GM23338 (cell line): ENCODE results near the gene FHIT. TPM values are rescaled to one million over a fixed set of nuclear protein-coding genes. Genes with fewer than 3 reads are reported as not detected.

Source experiments
- ATAC-seq: fragments of 200-7000 bp; cut with Tn5 transposase; 3 replicates; pipeline ENCODE4 v1.9.1; 2020
- DNase-seq: peaks from one replicate; pipeline ENCODE4 v3.0.0-alpha.2; 2015; ENCODE audit warnings: low spot score
- H2AFZ ChIP-seq: fragments of 200-600 bp; sonication (generic); 2 replicates; pipeline ENCODE4 v1.8.0; 2016; ENCODE audit warnings: antibody characterized with exemption, mild to moderate bottlenecking, moderate library complexity
- H3F3A ChIP-seq: fragments of 200-600 bp; sonication (generic); replicated peaks from 2 replicates; pipeline ENCODE4 v1.8.0; 2017; ENCODE audit warnings: antibody characterized with exemption, mixed run types, low read depth
- H3K27ac ChIP-seq: fragments of 200-600 bp; sonication (generic); 2 replicates; pipeline ENCODE4 v1.6.1; 2016; ENCODE audit warnings: low read depth
- H3K27me3 ChIP-seq: fragments of 200-600 bp; sonication (generic); 2 replicates; pipeline ENCODE4 v1.8.0; 2016; ENCODE audit warnings: mild to moderate bottlenecking, mixed run types, moderate library complexity; ENCODE audit not compliant: insufficient read depth
- H3K36me3 ChIP-seq: fragments of 200-600 bp; sonication (generic); 2 replicates; pipeline ENCODE4 v1.8.0; 2016; ENCODE audit warnings: mild to moderate bottlenecking; ENCODE audit not compliant: insufficient read depth
- H3K4me1 ChIP-seq: fragments of 200-600 bp; sonication (generic); 2 replicates; pipeline ENCODE4 v1.8.0; 2016; ENCODE audit warnings: mild to moderate bottlenecking, moderate library complexity; ENCODE audit not compliant: insufficient read depth
- H3K4me2 ChIP-seq: fragments of 200-600 bp; sonication (generic); 2 replicates; pipeline ENCODE4 v1.7.1; 2017; ENCODE audit warnings: mixed run types
- H3K4me3 ChIP-seq: fragments of 200-600 bp; sonication (generic); 2 replicates; pipeline ENCODE4 v1.6.1; 2016; ENCODE audit warnings: mixed run types
- H3K79me2 ChIP-seq: fragments of 200-600 bp; sonication (generic); replicated peaks from 2 replicates; pipeline ENCODE4 v1.8.0; 2017; ENCODE audit warnings: mild to moderate bottlenecking; ENCODE audit not compliant: insufficient read depth
- H3K9me2 ChIP-seq: fragments of 200-600 bp; sonication (generic); 2 replicates; pipeline ENCODE4 v1.8.0; 2017; ENCODE audit not compliant: insufficient read depth
- H4K20me1 ChIP-seq: fragments of 200-600 bp; sonication (generic); replicated peaks from 2 replicates; pipeline ENCODE4 v1.8.0; 2017; ENCODE audit warnings: mild to moderate bottlenecking; ENCODE audit not compliant: insufficient read depth
- H3K27ac Mint-ChIP-seq: 2 replicates; pipeline ENCODE4 v1.8.0; 2020; ENCODE audit warnings: inconsistent platforms, mild to moderate bottlenecking, moderate library complexity, mixed read lengths
- H3K27me3 Mint-ChIP-seq: 3 replicates; pipeline ENCODE4 v1.8.0; 2022; ENCODE audit warnings: low read depth, mild to moderate bottlenecking, moderate library complexity, mixed read lengths, inconsistent platforms; ENCODE audit not compliant: insufficient read depth, poor library complexity
- H3K36me3 Mint-ChIP-seq: 3 replicates; pipeline ENCODE4 v1.8.0; 2021; ENCODE audit warnings: low read depth, mild to moderate bottlenecking, inconsistent platforms, moderate library complexity, mixed read lengths
- H3K4me1 Mint-ChIP-seq: 3 replicates; pipeline ENCODE4 v1.8.0; 2020; ENCODE audit warnings: mild to moderate bottlenecking, inconsistent platforms, mixed read lengths
- H3K4me3 Mint-ChIP-seq: 3 replicates; pipeline ENCODE4 v1.8.0; 2021; ENCODE audit warnings: moderate library complexity, mild to moderate bottlenecking, inconsistent platforms, mixed read lengths
- H3K9me3 Mint-ChIP-seq: 3 replicates; pipeline ENCODE4 v1.8.0; 2020; ENCODE audit warnings: moderate library complexity, mild to moderate bottlenecking, inconsistent platforms, mixed read lengths
- CREB1 ChIP-seq: fragments of 250-450 bp; sonication (Bioruptor Pico); IDR thresholded peaks from 2 replicates; pipeline ENCODE4 v1.5.0; 2020; ENCODE audit warnings: low read depth, mild to moderate bottlenecking, moderate library complexity
- CTCF ChIP-seq, 2 experiments: fragments of 200-600 bp in 1 of 2; sonication (generic) in 1 of 2; conservative IDR thresholded peaks; 2 replicates each; pipeline versions ENCODE4 v1.5.1 to v1.6.1; 2016 to 2017; ENCODE audit warnings: antibody characterized with exemption in 2 of 2, low read depth in 2 of 2, mild to moderate bottlenecking in 2 of 2, moderate library complexity in 1 of 2
- EZH2 ChIP-seq: fragments of 200-600 bp; sonication (generic); IDR thresholded peaks from one replicate; pipeline ENCODE4 v1.8.0; 2017; ENCODE audit warnings: antibody characterized with exemption, mild to moderate bottlenecking, low read depth; ENCODE audit not compliant: unreplicated experiment
- EZH2phosphoT487 ChIP-seq: fragments of 200-600 bp; sonication (generic); IDR thresholded peaks from one replicate; pipeline ENCODE4 v1.8.1; 2018; ENCODE audit warnings: antibody characterized with exemption; ENCODE audit not compliant: unreplicated experiment
- JUNB ChIP-seq: IDR thresholded peaks from one replicate; pipeline ENCODE4 v1.6.1; 2016; ENCODE audit warnings: antibody characterized with exemption; ENCODE audit not compliant: unreplicated experiment
- NANOG ChIP-seq: IDR thresholded peaks from 2 replicates; pipeline ENCODE4 v1.6.1; 2016; ENCODE audit warnings: antibody characterized with exemption, borderline replicate concordance
- POLR2AphosphoS5 ChIP-seq: IDR thresholded peaks from 2 replicates; pipeline ENCODE4 v1.6.1; 2016; ENCODE audit warnings: antibody characterized with exemption, low read depth
- REST ChIP-seq: IDR thresholded peaks from one replicate; pipeline ENCODE4 v1.6.1; 2018; ENCODE audit warnings: antibody characterized with exemption; ENCODE audit not compliant: unreplicated experiment
- STAT1 ChIP-seq: IDR thresholded peaks from one replicate; pipeline ENCODE4 v1.6.1; 2016; ENCODE audit warnings: antibody characterized with exemption; ENCODE audit not compliant: unreplicated experiment
- ZNF114 ChIP-seq: fragments of 250-450 bp; sonication (Bioruptor Pico); IDR thresholded peaks from 2 replicates; pipeline ENCODE4 v1.5.0; 2020; ENCODE audit warnings: mild to moderate bottlenecking, moderate library complexity
- ZNF331 ChIP-seq: fragments of 250-450 bp; sonication (Bioruptor Pico); IDR thresholded peaks from 2 replicates; pipeline ENCODE4 v1.5.0; 2020; ENCODE audit warnings: low read depth, mild to moderate bottlenecking, moderate library complexity
- polyA plus RNA-seq: library from polyadenylated mRNA; unstranded; fragments of >200 nt; fragmentation: Nextera tagmentation; extraction: Ambion mirVana; gene quantifications from 2 replicates; pipeline ENCODE4 v1.2.1, GENCODE V29; 2016
- total RNA-seq: library from RNA; depleted of rRNA; stranded (reverse); fragments of >200 nt; shearing (Covaris generic); gene quantifications from 2 replicates; pipeline ENCODE4 v1.2.3, GENCODE V29; 2014
- TF ChIP-seq, protein P1 (sequence below): IDR thresholded peaks from 2 replicates; pipeline ENCODE4 v1.6.1; 2016; ENCODE audit warnings: antibody characterized with exemption
- TF ChIP-seq, protein P2 (sequence below): fragments of 250-450 bp; sonication (Bioruptor Pico); IDR thresholded peaks from 2 replicates; pipeline ENCODE4 v1.5.0; 2020; ENCODE audit warnings: mild to moderate bottlenecking, moderate library complexity

FHIT gene
- total and polyA plus RNA-seq, 2 experiments from 2014 or later, result 3.0 to 8.3 TPM

- H3K27me3 Mint-ChIP-seq, result no peaks in the 10 kb centered on the region
- no peaks in the 10 kb centered on the region for H3K79me2 ChIP-seq
- no peaks in the 10 kb centered on the region for H3K36me3 ChIP-seq
- no peak overlapping the region for H3K4me3 ChIP-seq
- H3K4me2 ChIP-seq, result no peak overlapping the region
- H3K27me3 ChIP-seq, result no peaks in the 10 kb centered on the region
- no peaks in the 10 kb centered on the region for H3K36me3 Mint-ChIP-seq
- no peak for DNase-seq
- H3K4me1 Mint-ChIP-seq, result no peaks in the 10 kb centered on the region
- H3K9me3 Mint-ChIP-seq, result no peaks in the 10 kb centered on the region
- no peaks in the 10 kb centered on the region for H3F3A ChIP-seq
- H4K20me1 ChIP-seq, result no peaks in the 10 kb centered on the region
- H2AFZ ChIP-seq, result no peak overlapping the region
- no peak overlapping the region for H3K27ac Mint-ChIP-seq
- H3K4me3 Mint-ChIP-seq, result no peak overlapping the region
- no peak for TF ChIP-seq EZH2phosphoT487
- no peak for TF ChIP-seq CREB1 (CRISPR knock-in tag)
- TF ChIP-seq CTCF (conservative IDR thresholded peaks at IDR 0.05; ENCODE audit: low read depth in 2 of 2), result no peak
- TF ChIP-seq, protein P1, sequence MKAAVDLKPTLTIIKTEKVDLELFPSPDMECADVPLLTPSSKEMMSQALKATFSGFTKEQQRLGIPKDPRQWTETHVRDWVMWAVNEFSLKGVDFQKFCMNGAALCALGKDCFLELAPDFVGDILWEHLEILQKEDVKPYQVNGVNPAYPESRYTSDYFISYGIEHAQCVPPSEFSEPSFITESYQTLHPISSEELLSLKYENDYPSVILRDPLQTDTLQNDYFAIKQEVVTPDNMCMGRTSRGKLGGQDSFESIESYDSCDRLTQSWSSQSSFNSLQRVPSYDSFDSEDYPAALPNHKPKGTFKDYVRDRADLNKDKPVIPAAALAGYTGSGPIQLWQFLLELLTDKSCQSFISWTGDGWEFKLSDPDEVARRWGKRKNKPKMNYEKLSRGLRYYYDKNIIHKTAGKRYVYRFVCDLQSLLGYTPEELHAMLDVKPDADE, result no peak
- TF ChIP-seq JUNB, result no peak
- TF ChIP-seq ZNF114 (CRISPR knock-in tag), result no peak
- no peak for TF ChIP-seq POLR2AphosphoS5
- TF ChIP-seq NANOG, result no peak
- TF ChIP-seq, protein P2, sequence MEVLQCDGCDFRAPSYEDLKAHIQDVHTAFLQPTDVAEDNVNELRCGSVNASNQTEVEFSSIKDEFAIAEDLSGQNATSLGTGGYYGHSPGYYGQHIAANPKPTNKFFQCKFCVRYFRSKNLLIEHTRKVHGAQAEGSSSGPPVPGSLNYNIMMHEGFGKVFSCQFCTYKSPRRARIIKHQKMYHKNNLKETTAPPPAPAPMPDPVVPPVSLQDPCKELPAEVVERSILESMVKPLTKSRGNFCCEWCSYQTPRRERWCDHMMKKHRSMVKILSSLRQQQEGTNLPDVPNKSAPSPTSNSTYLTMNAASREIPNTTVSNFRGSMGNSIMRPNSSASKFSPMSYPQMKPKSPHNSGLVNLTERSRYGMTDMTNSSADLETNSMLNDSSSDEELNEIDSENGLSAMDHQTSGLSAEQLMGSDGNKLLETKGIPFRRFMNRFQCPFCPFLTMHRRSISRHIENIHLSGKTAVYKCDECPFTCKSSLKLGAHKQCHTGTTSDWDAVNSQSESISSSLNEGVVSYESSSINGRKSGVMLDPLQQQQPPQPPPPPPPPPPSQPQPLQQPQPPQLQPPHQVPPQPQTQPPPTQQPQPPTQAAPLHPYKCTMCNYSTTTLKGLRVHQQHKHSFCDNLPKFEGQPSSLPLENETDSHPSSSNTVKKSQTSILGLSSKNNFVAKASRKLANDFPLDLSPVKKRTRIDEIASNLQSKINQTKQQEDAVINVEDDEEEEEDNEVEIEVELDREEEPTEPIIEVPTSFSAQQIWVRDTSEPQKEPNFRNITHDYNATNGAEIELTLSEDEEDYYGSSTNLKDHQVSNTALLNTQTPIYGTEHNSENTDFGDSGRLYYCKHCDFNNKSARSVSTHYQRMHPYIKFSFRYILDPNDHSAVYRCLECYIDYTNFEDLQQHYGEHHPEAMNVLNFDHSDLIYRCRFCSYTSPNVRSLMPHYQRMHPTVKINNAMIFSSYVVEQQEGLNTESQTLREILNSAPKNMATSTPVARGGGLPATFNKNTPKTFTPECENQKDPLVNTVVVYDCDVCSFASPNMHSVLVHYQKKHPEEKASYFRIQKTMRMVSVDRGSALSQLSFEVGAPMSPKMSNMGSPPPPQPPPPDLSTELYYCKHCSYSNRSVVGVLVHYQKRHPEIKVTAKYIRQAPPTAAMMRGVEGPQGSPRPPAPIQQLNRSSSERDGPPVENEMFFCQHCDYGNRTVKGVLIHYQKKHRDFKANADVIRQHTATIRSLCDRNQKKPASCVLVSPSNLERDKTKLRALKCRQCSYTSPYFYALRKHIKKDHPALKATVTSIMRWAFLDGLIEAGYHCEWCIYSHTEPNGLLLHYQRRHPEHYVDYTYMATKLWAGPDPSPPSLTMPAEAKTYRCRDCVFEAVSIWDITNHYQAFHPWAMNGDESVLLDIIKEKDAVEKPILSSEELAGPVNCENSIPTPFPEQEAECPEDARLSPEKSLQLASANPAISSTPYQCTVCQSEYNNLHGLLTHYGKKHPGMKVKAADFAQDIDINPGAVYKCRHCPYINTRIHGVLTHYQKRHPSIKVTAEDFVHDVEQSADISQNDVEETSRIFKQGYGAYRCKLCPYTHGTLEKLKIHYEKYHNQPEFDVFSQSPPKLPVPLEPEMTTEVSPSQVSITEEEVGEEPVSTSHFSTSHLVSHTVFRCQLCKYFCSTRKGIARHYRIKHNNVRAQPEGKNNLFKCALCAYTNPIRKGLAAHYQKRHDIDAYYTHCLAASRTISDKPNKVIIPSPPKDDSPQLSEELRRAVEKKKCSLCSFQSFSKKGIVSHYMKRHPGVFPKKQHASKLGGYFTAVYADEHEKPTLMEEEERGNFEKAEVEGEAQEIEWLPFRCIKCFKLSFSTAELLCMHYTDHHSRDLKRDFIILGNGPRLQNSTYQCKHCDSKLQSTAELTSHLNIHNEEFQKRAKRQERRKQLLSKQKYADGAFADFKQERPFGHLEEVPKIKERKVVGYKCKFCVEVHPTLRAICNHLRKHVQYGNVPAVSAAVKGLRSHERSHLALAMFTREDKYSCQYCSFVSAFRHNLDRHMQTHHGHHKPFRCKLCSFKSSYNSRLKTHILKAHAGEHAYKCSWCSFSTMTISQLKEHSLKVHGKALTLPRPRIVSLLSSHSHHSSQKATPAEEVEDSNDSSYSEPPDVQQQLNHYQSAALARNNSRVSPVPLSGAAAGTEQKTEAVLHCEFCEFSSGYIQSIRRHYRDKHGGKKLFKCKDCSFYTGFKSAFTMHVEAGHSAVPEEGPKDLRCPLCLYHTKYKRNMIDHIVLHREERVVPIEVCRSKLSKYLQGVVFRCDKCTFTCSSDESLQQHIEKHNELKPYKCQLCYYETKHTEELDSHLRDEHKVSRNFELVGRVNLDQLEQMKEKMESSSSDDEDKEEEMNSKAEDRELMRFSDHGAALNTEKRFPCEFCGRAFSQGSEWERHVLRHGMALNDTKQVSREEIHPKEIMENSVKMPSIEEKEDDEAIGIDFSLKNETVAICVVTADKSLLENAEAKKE, result no peak
- no peak for TF ChIP-seq EZH2
- TF ChIP-seq ZNF331, result no peak
- no peak for TF ChIP-seq REST
- TF ChIP-seq STAT1, result no peak
- H3K4me1 ChIP-seq, result no peaks in the 10 kb centered on the region
- ATAC-seq, result no peak
- no peak overlapping the region for H3K27ac ChIP-seq
- H3K9me2 ChIP-seq, result peaks cover 12% of the 10 kb centered on the region
Measured at GRCh38 chr3:60391292-60391691, 860.0 kb downstream of the FHIT start.
